ENCODE results near the gene LBHD2. TPM values are rescaled to one million over a fixed set of nuclear protein-coding genes. Genes with fewer than 3 reads are reported as not detected.

LBHD2 gene
- total and polyA plus RNA-seq, 2 of the 13 experiments (the other 11 are each of a cell fraction or from before 2014, with no cell fraction given): 0.67 to 1.00 TPM

GRCh38 chr14:103094406-103095209 lies 10.6 kb downstream of the LBHD2 start, which contains the start of gene EXOC3L4 (continued):
- TF ChIP-seq ZNF280B (CRISPR knock-in tag; IDR thresholded peaks at IDR 0.05; ENCODE audit: borderline replicate concordance) (peak; percentile 72; the same call in 1 of the 2 replicates), ERF (CRISPR knock-in tag; IDR thresholded peaks at IDR 0.05) (no peak), DR1 (CRISPR knock-in tag; IDR thresholded peaks at IDR 0.05) (0 out of 2 replicates have a peak, but pooled peaks have one; percentile 47), MAZ (IDR thresholded peaks at IDR 0.05; ENCODE audit: borderline replicate concordance, low read depth, low read length) (0 out of 2 replicates have a peak, but pooled peaks have one; percentile 38), MAZ (CRISPR knock-in tag; IDR thresholded peaks at IDR 0.05; ENCODE audit: low read depth) (peak; percentile 66), DNMT3B (CRISPR knock-in tag; conservative IDR thresholded peaks at IDR 0.05) (no peak; the same call in 1 of the 2 replicates), MATR3 (CRISPR knock-in tag; IDR thresholded peaks at IDR 0.05) (no peak), TAF1 (CRISPR knock-in tag; IDR thresholded peaks at IDR 0.05) (peak; percentile 58), HHEX (CRISPR knock-in tag; IDR thresholded peaks at IDR 0.05) (no peak), ZNF558 (CRISPR knock-in tag; IDR thresholded peaks at IDR 0.05; ENCODE audit: borderline replicate concordance) (0 out of 2 replicates have a peak, but pooled peaks have one; percentile 44), ZMAT3 (CRISPR knock-in tag; conservative IDR thresholded peaks at IDR 0.05) (0 out of 2 replicates have a peak, but pooled peaks have one; percentile 27), ZBTB1 (CRISPR knock-in tag; IDR thresholded peaks at IDR 0.05; ENCODE audit: borderline replicate concordance) (no peak), DBP (CRISPR knock-in tag; IDR thresholded peaks at IDR 0.05; ENCODE audit: not compliant biosample characterization) (no peak), KLF6 (CRISPR knock-in tag; IDR thresholded peaks at IDR 0.05) (no peak), NR2C2 (CRISPR knock-in tag; IDR thresholded peaks at IDR 0.05; ENCODE audit: borderline replicate concordance) (peak; percentile 56; the same call in 1 of the 2 replicates), ZBTB8A (CRISPR knock-in tag; IDR thresholded peaks at IDR 0.05; ENCODE audit: borderline replicate concordance, low read depth) (no peak), U2AF1 (optimal IDR thresholded peaks at IDR 0.05; ENCODE audit: low read depth, low read length) (no peak), TBP (CRISPR knock-in tag; IDR thresholded peaks at IDR 0.05) (no peak), ZNF629 (CRISPR knock-in tag; conservative IDR thresholded peaks at IDR 0.05) (peak; percentile 6; the same call in 1 of the 2 replicates), ZNF788 (CRISPR knock-in tag; IDR thresholded peaks at IDR 0.05; ENCODE audit: borderline replicate concordance) (no peak), PHF8 (CRISPR knock-in tag; IDR thresholded peaks at IDR 0.05) (peak; percentile 77), FOXO1 (CRISPR knock-in tag; IDR thresholded peaks at IDR 0.05) (no peak), TAF15 (IDR thresholded peaks at IDR 0.05; ENCODE audit: low read depth, low read length, poor library complexity, severe bottlenecking) (no peak), ARID3A (IDR thresholded peaks at IDR 0.05; ENCODE audit: low read depth, low read length) (no peak), THRA (CRISPR knock-in tag; IDR thresholded peaks at IDR 0.05; ENCODE audit: borderline replicate concordance) (no peak; the same call in 1 of the 2 replicates)
